Measurements from ENCODE around the gene FAM107A. TPM values are rescaled to one million over a fixed set of nuclear protein-coding genes. Genes with fewer than 3 reads are reported as not detected.

The FAM107A gene
- total RNA-seq, 2 donors from 2014 or later, result not detected

DNA sequence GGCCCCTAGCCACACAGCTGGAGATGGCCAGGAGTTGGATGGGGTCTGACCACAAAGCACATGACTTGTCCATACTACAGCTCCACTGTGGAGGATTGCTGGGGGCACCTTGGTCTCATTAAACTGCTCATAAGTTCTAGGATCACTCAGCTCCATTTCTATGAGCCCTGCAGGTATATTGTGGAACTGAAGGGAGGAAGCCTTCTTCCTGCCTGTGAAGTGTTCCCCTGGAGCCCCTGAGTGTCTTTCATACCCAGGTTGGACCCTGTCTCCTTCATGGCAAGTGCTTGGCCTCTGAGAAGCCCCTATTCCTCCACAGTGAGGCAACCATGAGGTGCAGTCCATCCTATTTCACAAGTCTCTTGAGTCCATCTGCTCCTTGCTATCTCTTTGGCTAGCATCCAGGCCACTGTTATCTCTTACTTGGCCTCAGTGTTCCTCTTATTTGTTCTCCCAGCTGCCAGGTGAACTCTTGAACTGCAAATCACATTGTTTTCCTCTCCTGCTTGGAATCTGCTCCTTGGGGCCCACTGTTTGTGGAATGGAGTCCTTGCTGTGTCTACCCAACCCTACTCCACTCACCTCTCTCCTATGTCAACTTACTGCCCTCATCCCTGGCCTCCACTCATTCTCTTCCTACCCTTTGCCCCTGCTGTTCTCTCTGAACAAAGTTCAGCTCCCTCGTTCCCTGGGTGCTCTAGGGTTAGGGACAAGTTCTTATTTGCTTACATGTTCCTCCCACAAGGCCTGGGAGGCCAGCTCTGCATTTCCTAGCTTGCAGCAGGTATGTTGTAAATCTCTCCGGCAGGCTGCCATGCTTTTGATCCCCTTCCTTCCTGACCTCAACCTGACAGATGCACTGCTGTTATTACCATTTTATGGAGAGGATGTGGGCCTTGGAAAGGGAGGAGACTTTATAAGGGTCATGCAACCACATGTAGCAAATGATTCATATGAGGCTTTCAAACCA lies 41.4 kb downstream of the FAM107A start:
- Histone ChIP-seq H3K27me3 (ENCODE audit: control insufficient read depth, insufficient read depth, low read length, poor library complexity, severe bottlenecking) (no peaks in the 10 kb centered on the region), H3K4me1 (ENCODE audit: control insufficient read depth, insufficient read depth, low read length) (peaks cover 27% of the 10 kb centered on the region), H3K9ac (ENCODE audit: extremely low read depth, low read length, poor library complexity, severe bottlenecking) (no peak overlapping the region), H3K36me3 (ENCODE audit: control insufficient read depth, insufficient read depth, low read length) (no peaks in the 10 kb centered on the region), H3K27ac (ENCODE audit: low read depth, low read length) (no peak overlapping the region), H3K9me3 (ENCODE audit: control insufficient read depth, low read length) (no peaks in the 10 kb centered on the region), H3K4me3 (ENCODE audit: low read length) (peak overlapping the region; percentile 34)
- WGBS, 2 experiments (ENCODE audit: insufficient coverage in 1 of 2, insufficient read length in 1 of 2), result 57 to 69% methylated on average over 1 to 2 of the region's 2 CpGs
- Mint-ChIP-seq H3K4me1 (peaks cover 40% of the 10 kb centered on the region), H3K27me3 (ENCODE audit: insufficient read depth) (peaks cover 4% of the 10 kb centered on the region), H3K9me3 (no peaks in the 10 kb centered on the region), H3K36me3 (ENCODE audit: low read depth) (no peaks in the 10 kb centered on the region), H3K4me3 (peak overlapping the region; percentile 17), H3K27ac (peak overlapping the region; percentile 79)
- TF ChIP-seq, protein P1, sequence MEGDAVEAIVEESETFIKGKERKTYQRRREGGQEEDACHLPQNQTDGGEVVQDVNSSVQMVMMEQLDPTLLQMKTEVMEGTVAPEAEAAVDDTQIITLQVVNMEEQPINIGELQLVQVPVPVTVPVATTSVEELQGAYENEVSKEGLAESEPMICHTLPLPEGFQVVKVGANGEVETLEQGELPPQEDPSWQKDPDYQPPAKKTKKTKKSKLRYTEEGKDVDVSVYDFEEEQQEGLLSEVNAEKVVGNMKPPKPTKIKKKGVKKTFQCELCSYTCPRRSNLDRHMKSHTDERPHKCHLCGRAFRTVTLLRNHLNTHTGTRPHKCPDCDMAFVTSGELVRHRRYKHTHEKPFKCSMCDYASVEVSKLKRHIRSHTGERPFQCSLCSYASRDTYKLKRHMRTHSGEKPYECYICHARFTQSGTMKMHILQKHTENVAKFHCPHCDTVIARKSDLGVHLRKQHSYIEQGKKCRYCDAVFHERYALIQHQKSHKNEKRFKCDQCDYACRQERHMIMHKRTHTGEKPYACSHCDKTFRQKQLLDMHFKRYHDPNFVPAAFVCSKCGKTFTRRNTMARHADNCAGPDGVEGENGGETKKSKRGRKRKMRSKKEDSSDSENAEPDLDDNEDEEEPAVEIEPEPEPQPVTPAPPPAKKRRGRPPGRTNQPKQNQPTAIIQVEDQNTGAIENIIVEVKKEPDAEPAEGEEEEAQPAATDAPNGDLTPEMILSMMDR (conservative IDR thresholded peaks at IDR 0.05), result peak; percentile 48
- DNase-seq, result peak; percentile 63

DNA sequence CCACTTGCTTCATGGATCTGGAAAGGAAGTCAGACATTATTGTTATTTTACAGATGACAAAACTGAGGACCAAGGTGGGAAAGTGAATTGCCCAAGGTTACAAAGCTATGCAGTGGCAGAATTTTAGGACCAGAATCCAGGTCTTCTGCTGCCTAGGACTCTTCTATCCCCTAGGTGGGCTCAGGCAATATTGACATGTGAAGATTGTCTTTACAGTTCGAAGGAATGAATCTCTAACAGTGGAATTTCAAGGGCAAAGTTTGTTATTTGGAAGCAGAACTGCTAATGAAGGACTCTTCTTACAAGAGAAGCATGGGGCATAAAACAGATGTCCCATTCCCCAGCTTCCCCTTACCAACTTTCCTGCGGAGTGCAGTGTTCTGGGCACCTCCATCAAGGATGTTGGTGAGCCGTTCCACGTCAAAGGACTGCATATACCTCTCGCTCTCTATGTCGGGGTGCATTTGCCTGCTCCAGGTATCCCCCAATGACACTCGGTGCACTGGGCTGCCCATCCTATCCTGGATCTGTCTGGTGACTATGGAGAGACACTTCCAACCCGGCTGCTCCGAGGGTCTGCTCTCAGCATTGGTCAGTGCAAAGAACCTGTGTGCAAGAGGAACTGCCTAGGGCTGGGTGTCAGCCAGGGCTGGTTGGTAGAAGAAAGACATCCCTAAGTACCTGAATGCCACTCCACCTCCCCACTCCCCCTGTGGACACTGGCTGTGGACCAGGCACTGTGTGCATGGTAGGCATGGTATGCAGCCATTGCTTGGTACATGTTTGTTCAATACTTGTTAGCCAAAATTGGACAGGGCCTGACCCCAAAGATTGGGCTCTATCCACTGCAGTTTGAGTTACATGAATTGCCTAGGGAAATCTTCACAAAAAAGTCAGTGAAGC lies 42.3 kb downstream of the FAM107A start:
- H3K27ac Mint-ChIP-seq, result no peak overlapping the region
- no peaks in the 10 kb centered on the region for H3K36me3 Mint-ChIP-seq (ENCODE audit: low read depth)
- Histone ChIP-seq H3K36me3 (ENCODE audit: control insufficient read depth, insufficient read depth, low read length) (no peaks in the 10 kb centered on the region), H3K9ac (ENCODE audit: extremely low read depth, low read length, poor library complexity, severe bottlenecking) (no peak overlapping the region), H3K4me1 (ENCODE audit: control insufficient read depth, insufficient read depth, low read length) (peaks cover 27% of the 10 kb centered on the region), H3K9me3 (ENCODE audit: control insufficient read depth, low read length) (no peaks in the 10 kb centered on the region), H3K27me3 (ENCODE audit: control insufficient read depth, insufficient read depth, low read length, poor library complexity, severe bottlenecking) (no peaks in the 10 kb centered on the region), H3K4me3 (ENCODE audit: low read length) (no peak overlapping the region), H3K27ac (ENCODE audit: low read depth, low read length) (no peak overlapping the region)
- no peak for DNase-seq
- 95 to 96% methylated on average over 8 to 9 of the region's 9 CpGs for WGBS, 2 experiments (ENCODE audit: insufficient coverage in 1 of 2, insufficient read length in 1 of 2)
- no peak overlapping the region for H3K4me3 Mint-ChIP-seq
- no peaks in the 10 kb centered on the region for H3K9me3 Mint-ChIP-seq
- TF ChIP-seq, protein P1 (conservative IDR thresholded peaks at IDR 0.05), result no peak
- peaks cover 40% of the 10 kb centered on the region for H3K4me1 Mint-ChIP-seq
- peaks cover 4% of the 10 kb centered on the region for H3K27me3 Mint-ChIP-seq (ENCODE audit: insufficient read depth)

DNA sequence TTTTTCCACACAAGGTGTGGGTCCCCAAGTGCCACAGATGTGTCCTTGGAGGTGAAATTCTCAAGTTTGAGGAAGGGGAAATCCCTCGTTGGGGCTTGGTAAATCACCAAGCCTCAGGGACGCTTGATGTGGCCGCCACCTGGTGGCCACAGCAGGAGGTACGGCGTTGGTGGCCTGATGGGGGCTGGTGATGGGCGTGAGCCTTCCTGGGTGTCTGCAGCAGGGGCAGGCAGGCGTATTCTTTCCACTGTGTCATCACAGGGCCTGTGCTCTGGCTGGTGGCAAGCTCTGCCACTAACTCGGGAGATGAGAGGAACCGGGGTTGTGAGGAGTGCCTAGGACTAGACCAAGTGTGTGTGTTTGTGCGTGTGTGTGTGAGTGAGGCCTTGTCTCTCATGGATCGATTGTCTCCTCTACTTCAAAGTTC lies 44.4 kb downstream of the FAM107A start:
- no peaks in the 10 kb centered on the region for H3K9me3 ChIP-seq (ENCODE audit: control insufficient read depth, low read length)
- DNase-seq, result peak; percentile 92
- H3K4me3 Mint-ChIP-seq, result no peak overlapping the region
- H3K4me1 Mint-ChIP-seq, result peaks cover 37% of the 10 kb centered on the region
- H3K27me3 Mint-ChIP-seq (ENCODE audit: insufficient read depth), result peaks cover 9% of the 10 kb centered on the region
- no peak overlapping the region for H3K9ac ChIP-seq (ENCODE audit: extremely low read depth, low read length, poor library complexity, severe bottlenecking)
- no peak overlapping the region for H3K27ac ChIP-seq (ENCODE audit: low read depth, low read length)
- peaks cover 27% of the 10 kb centered on the region for H3K4me1 ChIP-seq (ENCODE audit: control insufficient read depth, insufficient read depth, low read length)
- TF ChIP-seq, protein P1 (conservative IDR thresholded peaks at IDR 0.05), result peak; percentile 91
- 18 to 47% methylated on average over 5 to 11 of the region's 11 CpGs for WGBS, 2 experiments (ENCODE audit: insufficient coverage in 1 of 2, insufficient read length in 1 of 2)
- H3K27ac Mint-ChIP-seq, result no peak overlapping the region
- H3K9me3 Mint-ChIP-seq, result no peaks in the 10 kb centered on the region
- no peaks in the 10 kb centered on the region for H3K36me3 ChIP-seq (ENCODE audit: control insufficient read depth, insufficient read depth, low read length)
- no peaks in the 10 kb centered on the region for H3K27me3 ChIP-seq (ENCODE audit: control insufficient read depth, insufficient read depth, low read length, poor library complexity, severe bottlenecking)
- no peak overlapping the region for H3K4me3 ChIP-seq (ENCODE audit: low read length)
- H3K36me3 Mint-ChIP-seq (ENCODE audit: low read depth), result no peaks in the 10 kb centered on the region
